Left ventricle myocardium superior (tissue), 1 donor: ENCODE data around the gene RBM24. TPM values are rescaled to one million over a fixed set of nuclear protein-coding genes. Genes with fewer than 3 reads are reported as not detected.
"Not testable (repeated sequence)": the region's sequence is repeated elsewhere in the genome, so short reads cannot be mapped to it uniquely, and the experiment has no call there.

ENCODE experiments used
- ATAC-seq: fragments of 200-7000 bp; cut with Tn5 transposase; one replicate; pipeline ENCODE4 v1.9.1; 2020; ENCODE audit warnings: mild to moderate bottlenecking, moderate library complexity
- DNase-seq: peaks from one replicate; pipeline ENCODE4 v3.0.0-alpha.2; 2020
- intact Hi-C: fragments of 100-400 bp; cut with micrococcal nuclease; formaldehyde crosslinking; loops from one replicate; pipeline ENCODE4 v1.11.0; 2022
- total RNA-seq: library from RNA; stranded (reverse); fragmentation: NEBNext Ultra II Directional; extraction: Animal tissue kit (Norgen Biotek cat#: 25700); gene quantifications from one replicate; pipeline ENCODE4 v1.2.1, GENCODE V29; 2021
- donor health status: DM: no; HTN: yes; CAD: no; lungs with severe emphysema.

The RBM24 gene
- total RNA-seq, 1 donor from 2014 or later: 223 TPM

DNA sequence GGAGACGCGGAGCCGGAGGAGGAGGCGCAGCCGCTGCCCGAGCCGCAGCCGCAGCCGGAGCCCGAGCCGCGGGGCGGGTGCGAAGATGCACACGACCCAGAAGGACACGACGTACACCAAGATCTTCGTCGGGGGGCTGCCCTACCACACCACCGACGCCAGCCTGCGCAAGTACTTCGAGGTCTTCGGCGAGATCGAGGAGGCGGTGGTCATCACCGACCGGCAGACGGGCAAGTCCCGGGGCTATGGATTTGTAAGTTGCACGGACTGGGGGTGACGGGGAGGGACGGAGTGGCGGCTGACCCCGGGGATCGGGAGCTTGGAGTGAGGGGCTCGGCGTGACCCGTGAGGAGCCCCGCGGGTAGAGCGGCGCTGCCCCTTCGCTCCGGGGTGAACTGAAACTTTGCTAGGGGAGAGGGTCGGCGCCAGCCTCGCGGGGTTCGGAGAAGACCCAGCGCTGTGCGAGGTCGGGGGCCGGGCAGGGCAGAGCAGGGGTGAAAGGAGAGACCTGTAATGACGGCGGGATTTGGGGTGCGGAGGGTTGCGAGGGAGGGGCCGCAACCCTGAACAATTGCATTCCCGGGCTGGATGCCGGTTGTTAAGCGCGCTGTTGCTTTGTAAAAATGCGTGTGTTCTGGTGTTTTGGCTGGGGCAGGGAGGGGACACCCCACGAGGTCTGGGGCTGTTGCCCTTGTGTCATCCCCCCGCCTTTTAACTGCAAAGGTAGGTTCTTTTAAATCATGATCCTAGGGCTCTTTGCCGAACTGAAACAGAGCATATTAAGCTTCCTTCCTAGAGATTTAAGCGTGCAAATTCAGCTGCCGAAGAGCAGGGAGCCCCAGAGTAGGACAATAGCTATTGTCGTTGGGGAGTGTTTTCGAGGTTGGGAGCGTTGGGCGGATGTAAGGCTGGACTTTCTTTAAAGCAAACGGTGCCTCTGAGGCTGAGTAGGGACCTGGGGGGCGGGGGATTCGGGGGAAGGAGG, 628 bp downstream of the RBM24 start:
- ATAC-seq: no peak
- DNase-seq: peak; percentile 31
- intact Hi-C loops: no loop called here

DNA sequence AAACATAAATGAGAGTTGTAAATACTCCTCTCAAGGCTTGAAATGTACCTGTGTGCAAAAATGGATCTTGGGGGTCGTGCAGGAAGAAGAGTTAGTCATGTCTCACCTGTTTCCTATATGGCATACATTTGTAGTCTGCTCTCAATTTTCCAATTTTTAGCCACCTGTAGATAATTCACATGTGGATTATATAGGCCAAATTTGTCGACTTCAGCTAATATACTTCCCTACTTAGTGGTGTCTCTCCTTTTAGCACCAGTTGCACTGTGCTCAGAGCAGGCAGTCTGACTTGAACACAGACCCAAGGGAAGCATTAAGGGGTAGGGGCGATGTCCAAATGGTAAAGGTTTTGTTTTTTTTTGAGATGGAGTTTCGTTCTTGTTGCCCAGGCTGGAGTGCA, 1.9 kb downstream of the RBM24 start:
- DNase-seq: no peak
- ATAC-seq: no peak
- intact Hi-C loops: no loop called here

DNA sequence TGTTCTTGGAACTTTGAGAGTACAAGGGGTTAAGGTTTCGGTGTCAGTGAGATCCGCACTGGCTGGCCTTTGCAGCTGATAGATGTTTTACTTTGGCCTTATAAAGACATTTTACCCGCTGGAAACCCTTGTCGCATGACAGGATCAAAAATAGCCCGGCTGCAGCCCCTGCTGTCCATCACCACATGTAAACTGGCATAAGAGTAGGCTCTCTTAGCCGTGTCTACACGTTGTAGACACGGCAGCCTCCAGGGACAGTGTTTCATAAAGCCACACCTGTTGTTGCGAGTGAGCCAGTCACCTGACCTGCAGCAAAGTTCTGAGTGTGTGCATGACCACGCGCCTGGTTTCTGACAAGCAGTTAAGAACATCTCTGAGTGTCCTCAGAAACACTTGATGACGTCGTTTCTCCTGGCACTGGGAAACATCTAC, 8.5 kb downstream of the RBM24 start:
- DNase-seq: peak; percentile 78
- peak; percentile 91 for ATAC-seq
- intact Hi-C loops: no loop called here

DNA sequence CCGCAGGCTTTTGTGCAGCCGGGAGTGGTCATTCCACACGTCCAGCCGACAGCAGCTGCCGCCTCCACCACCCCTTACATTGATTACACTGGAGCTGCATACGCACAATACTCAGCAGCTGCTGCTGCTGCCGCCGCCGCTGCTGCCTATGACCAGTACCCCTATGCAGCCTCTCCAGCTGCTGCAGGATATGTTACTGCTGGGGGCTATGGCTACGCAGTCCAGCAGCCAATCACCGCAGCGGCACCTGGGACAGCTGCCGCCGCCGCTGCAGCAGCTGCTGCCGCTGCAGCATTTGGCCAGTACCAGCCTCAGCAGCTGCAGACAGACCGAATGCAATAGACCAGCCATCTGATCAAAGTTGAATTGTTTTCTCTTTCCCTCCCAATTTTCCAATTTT, 10.6 kb downstream of the RBM24 start:
- intact Hi-C loops: no loop called here
- ATAC-seq: peak; percentile 8
- DNase-seq: peak; percentile 35

DNA sequence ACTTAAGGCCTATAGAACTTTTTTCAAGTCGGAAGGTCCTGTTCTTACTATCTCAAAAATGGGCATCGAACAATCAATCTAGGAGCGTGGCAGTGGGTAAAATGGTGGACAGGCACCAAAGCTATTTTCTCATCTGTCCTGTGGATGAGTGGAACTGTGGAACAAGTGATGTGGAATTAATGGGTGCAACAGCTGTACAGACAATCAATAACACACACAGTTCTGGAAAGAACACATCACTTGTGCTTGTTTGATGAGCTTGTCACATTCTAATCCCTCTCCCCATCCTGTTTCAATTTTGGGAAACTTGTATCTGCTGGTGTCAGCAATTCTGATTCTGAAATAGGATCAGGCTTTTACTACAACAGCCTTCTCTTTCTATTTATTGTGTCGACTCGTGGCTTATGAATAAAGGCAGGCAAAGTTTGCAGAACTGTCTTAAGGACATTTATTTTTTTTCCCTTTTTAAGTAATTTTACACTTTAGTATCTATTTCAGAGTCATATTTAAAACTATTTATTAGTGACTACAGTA, 11.5 kb downstream of the RBM24 start:
- DNase-seq (no peak), ATAC-seq (no peak)
- intact Hi-C loops: no loop called here

DNA sequence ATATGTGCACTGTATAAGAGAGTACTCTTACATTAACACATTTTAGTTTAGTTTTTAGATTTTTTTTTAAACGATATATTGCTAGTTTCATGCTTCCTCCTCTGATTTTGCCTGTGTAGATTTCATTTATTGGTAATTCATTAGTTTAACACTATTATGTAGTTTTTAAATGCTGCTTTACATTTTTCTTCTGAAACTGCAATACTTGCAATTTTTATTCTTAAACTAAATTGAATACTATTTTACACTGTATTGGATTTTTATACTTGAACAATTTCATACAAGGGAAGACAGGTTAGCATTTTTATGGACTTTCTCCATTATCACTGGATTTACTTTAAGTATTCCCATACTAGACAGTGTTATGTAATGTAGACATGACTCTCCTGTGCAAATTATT, 12.2 kb downstream of the RBM24 start:
- intact Hi-C loops: no loop called here
- ATAC-seq: no peak

DNA sequence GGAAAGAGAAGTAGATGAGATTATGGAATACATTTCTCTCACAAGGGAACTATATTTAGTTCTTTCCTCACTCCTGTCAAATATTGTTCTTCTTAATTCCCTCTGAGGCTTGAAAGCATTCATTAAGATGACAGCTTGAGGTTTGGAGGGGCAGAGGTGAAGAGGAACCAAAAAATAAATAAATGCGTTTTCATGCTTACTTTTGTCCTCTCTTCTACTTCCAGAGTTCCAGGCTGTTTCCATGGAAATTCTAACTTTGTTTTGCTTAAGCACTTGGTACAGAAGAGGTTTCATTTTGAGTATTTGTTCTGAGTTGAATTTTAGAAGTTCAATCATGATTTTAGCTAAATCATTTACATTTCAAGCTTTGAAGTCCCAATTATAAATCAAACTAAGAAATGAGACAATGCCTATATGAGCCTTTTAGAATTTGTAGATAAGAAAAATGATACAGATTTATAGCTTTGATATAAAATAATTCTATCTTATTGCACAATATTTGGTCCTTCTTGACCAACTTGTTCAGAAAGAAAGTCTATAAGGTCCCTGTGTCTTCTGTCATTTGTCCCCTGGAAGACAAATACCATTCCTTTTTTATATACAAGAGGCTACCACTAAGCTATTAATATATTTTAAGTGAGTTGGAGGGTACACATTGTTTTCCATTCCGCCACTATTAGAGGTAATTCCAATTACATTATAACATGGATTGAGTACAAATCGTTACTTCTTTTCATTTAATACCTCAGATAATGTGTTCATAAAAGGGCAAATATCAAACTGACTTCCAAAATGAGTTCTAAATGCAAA, 16.3 kb downstream of the RBM24 start:
- intact Hi-C loops: no loop called here
- DNase-seq (no peak), ATAC-seq (peak; percentile 53)

More for the DNA sequence above, 12.2 kb downstream of the RBM24 start:
- DNase-seq: no peak

DNA sequence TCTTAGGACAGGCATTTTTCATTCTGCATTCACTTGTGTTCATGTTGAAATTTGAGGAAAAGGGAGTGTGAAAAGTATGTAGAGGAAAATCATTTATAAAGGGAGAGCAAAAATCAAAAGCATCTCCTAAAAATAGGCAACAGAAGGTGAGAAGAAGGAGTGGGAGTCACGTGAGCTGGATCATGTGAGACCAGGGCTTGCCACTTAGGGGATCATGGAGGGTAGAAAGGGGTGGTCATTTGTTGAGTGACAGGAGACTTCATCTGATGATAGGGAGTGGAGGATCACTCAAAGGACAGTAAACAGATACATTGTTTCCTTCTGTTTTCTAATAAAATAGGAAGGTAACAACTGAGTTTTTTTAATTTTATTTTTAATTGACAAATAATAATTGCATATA, 17.1 kb downstream of the RBM24 start:
- ATAC-seq: no peak
- no peak for DNase-seq
- intact Hi-C loops: no loop called here

DNA sequence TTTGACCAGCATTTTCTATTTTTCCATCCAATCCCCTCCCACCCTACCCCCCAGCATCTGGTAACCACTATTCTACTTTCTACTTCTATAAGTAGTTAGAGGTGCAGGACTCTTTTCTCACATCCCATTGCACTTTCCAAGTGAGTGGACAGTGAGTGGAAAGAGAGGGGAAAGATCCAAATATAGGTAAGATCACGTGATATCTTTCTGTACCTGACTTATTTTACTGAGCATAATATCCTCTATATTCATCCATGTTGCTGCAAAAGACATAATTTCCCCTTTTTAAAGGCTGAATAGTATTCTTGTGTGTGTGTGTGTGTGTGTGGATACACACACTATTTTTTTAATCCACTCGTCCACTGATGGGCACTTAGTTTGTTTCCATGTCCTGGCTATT, 18.1 kb downstream of the RBM24 start:
- DNase-seq (no peak), ATAC-seq (no peak)
- intact Hi-C loops: no loop called here

DNA sequence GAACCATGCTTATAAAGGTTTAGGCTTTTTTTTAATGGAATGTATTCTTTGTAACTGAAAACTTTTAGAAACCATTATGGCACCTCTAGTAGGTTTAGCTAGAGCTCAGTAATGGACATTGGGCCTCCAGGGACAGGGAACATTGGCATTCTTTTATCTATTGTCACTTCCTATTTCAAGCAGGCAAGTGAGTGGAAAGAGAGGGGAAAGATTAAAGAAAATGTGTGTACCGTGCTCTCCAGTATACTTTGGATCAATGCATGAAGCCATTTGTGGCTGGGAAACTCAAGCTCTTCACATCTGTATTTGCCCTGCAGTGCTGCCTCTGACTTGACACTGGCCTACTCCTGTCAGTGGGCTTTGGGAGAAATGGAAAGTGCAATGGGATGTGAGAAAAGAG, 18.6 kb downstream of the RBM24 start:
- ATAC-seq: peak; percentile 30
- no peak for DNase-seq
- intact Hi-C loops: no loop called here

DNA sequence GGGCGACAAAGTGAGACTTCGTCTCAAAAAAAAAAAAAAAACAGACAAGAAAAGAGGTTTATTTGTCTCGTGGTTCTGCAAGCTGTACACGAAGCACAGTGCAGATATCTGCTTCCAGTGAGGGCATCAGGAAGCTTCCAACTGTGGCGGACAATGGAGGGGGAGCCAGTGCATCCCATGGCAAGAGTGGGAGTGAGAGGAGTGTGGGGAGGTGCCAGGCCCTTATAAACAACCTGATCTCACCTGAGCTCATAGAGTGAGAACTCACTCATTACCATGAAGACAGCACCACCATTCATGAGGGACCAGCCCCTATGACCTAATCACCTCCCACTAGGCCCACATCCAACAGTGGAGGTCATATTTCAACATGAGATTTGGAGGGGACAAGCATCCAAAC, 19.5 kb downstream of the RBM24 start:
- no peak for ATAC-seq
- DNase-seq: no peak
- intact Hi-C loops: no loop called here

DNA sequence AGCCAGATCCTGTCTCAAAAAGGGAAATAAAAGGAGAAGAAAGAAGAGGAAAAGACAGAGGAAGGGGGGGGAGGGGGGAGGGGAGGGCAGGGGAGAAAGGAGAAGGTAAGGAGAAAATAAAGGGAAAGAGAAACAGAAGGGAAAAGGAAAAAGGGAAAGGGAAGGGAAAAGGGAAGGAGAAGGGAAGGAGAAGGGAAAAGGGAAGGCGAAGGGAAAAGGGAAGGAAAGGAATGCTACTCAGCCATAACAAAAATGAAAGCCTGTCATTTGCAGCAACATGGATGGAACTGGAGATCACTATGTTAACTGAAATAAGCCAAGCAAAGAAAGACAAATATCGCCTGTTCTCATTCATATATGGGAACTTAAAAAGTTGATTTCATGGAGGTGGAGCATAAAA, 22.3 kb downstream of the RBM24 start:
- DNase-seq (no peak), ATAC-seq (no peak)
- intact Hi-C loops: no loop called here

DNA sequence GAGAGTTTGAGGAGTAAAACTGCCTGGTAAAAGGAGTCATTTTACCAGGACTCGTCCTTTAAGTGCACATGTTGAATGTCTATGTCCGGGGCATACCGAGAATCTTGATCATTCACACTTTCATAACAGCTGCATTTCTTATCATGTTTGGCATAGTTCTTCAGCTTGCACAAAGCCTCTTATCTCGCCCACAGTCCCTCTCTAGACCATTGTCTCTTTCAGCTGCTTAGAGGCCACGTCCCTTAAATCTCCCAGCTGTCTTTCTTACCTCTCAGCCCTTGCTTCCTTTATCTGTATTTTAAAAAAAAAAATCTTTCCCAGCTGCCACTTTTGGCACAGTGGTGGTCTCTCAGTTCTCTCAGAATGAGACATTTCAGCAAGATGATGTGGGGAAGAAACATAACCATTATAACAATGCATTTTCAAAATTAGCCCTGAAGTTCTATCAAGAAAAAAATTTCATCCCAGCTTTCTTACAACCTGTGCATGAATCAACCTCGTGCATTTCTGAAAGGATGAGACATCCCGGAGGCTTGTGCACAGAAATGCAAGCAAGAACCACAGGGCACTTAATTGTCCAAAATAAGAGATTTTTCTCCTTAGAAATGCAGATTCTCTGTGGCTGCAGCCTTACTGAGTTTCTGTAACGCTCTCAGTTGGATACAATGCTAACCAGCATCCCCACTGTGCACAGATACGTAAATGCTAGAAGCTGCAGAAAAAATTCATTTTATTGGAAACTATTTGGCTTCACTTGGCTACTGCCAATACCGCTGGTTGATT, 24.2 kb downstream of the RBM24 start:
- intact Hi-C loops: no loop called here
- no peak for ATAC-seq
- DNase-seq: no peak

DNA sequence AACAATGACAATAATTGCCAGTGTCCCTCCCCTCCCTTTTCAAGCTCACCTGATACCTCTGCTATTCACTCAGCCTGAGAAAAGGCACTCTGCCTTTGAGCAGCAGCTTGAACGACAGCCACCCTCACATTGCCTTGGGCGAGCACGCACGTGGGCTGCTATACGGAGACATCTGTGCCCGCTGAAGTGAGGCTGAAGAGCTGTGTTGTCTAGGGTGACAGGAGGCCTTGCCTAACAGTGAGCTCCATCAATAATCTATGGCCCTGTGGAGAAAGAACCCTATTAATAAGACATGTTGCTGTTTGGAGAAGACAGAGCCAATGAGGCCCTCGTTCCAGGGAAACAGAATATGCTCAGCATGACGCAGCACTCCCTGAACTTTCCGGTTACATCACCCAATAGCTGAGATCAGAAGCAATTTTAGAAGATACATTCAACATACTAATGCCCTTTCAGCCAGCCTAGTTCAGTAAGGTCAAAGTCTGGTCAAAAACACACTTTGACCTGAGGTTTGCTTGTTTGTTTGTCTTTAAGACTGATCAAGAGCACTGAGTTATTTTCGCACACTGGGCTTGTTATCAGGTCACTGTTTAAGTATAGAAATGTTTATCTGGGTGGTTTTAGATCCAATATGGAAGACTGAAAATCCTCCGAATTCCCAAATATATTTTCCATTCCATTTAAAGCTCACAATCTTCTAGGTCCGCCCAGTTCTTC, 30.6 kb downstream of the RBM24 start:
- DNase-seq (peak; percentile 37), ATAC-seq (peak; percentile 90)
- intact Hi-C loops: no loop called here

DNA sequence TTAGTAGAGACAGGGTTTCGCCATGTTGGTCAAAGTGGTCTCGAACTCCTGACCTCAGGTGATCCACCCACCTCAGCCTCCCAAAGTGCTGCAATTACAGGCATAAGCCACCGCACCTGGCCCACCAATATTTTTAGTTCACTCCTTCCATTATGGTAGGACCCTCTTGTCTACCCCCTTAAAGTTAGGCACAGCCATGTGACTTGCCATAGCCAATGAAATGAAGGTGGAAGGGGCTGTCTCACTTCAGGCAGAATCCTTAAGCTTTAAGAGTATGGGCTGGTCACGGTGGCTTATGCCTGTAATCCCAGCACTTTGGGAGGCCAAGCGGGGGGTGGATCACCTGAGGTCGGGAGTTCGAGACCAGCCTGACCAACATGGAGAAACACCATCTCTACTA, 32.1 kb downstream of the RBM24 start:
- intact Hi-C loops, DNase-seq, ATAC-seq: not testable (repeated sequence)

DNA sequence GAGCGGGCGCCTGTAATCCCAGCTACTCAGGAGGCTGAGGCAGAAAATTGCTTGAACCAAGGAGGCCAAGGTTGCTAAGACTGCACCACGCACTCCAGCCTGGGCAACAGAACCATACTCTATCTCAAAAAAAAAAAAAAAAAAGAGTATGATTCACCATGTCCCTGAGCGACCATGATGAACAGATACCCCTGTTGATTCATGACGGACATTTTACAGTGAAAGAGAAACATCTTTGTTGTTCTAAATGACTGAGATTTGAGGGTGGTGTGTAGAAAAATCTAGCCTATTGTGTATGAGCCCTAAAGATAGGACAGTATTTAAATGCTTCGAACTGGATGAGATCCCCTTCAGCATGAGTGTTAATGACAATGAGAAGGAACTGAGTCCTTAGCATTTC, 32.8 kb downstream of the RBM24 start:
- ATAC-seq (no peak), DNase-seq (no peak)
- intact Hi-C loops: no loop called here

DNA sequence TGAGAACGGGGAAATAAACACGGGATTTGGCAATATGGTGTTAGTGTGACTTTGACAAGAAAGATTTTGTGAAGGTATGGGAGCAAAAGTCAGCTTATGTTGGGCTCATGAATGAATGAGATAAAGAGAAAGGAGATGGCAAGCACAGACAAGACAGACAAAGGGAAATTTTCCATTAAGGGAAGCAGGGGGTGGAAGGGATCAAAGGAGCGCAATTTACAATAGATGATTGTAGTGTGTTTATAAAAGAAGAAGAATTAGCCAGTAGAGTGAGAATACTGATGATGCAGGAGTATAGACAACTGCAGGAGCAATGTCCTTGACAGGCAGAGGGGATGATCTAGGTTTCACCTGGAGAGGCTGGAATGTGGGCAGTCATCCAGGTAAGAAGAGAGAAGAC, 34.1 kb downstream of the RBM24 start:
- no peak for ATAC-seq
- intact Hi-C loops: no loop called here
- DNase-seq: no peak

DNA sequence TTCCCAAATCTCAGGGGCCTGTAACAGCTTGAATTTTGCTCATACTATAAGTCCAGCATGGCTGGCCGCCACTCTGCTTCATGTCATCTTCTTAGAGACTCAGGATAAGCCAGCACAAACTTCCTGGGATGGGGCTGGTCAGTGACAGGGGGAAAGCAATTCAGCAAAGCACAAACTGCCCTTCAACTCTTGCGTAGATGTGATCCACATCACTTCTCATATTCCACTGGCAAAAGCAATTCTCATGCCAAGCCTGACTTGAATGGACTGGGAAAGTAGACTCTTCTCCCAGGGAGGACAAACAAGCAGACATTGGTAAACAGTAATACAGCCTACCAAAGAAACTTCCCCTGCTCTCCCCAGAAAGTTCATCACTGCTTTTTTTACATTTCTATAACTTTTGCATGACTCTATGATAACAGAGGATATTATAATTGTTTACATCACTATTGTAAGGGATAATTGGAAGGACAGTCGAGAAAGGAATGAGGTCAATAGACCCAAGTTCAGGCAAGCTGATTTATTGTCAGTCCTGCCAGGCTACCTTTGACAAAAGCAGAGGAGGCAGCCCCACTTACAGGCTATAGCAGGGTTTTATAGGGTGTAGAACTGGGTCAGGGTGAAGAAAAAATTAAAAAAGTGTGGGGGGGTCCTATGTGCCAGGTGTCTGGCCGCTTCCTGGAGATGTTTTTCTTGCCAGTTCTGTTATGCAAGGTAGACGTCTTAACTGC, 37.4 kb downstream of the RBM24 start:
- intact Hi-C loops: no loop called here
- peak; percentile 38 for ATAC-seq
- no peak for DNase-seq
